Fibroblast of lung (primary cell): Measurements from ENCODE around the gene CRIP2.

ENCODE experiments used
- CTCF ChIP-seq, 2 donors: IDR thresholded peaks in 1 of 2; conservative IDR thresholded peaks in 1 of 2; 1 replicate in 1 of 2; 2 replicates in 1 of 2; pipeline ENCODE4 v1.5.1; 2011 to 2012; ENCODE audit warnings: low read length in 2 of 2, control low read depth in 1 of 2, inconsistent platforms in 1 of 2, low read depth in 1 of 2, mild to moderate bottlenecking in 1 of 2
- EZH2 ChIP-seq: IDR thresholded peaks from 2 replicates; pipeline ENCODE4 v1.5.1; 2012; ENCODE audit warnings: low read length, control low read depth, mild to moderate bottlenecking; ENCODE audit errors: missing control alignments

- no peak for TF ChIP-seq CTCF (conservative IDR thresholded peaks at IDR 0.05 in 1 of 2, IDR thresholded peaks at IDR 0.05 in 1 of 2; ENCODE audit: low read depth in 1 of 2, low read length in 2 of 2)
- no peak for TF ChIP-seq EZH2
Measured at GRCh38 chr14:105439710-105440553, 34.7 kb upstream of the CRIP2 start.
